HG02642 (cell line): Measurements from ENCODE around the gene PTPRD.

Experiments
- ATAC-seq: cut with Tn5 transposase; IDR thresholded peaks from one replicate; pipeline ENCODE4 v1.9.1; 2021; ENCODE audit warnings: mild to moderate bottlenecking; ENCODE audit not compliant: unreplicated experiment, poor library complexity

Gene PTPRD

GRCh38 chr9:9919174-9919775 lies 693.5 kb downstream of the PTPRD start:
- no peak for ATAC-seq

- no peak for ATAC-seq
Observed at GRCh38 chr9:9917400-9917799, 695.4 kb downstream of the PTPRD start.

GRCh38 chr9:9914174-9914573 lies 698.6 kb downstream of the PTPRD start:
- ATAC-seq: no peak

GRCh38 chr9:9913276-9913832 lies 699.4 kb downstream of the PTPRD start:
- no peak for ATAC-seq

GRCh38 chr9:9912459-9912858 lies 700.3 kb downstream of the PTPRD start:
- no peak for ATAC-seq

GRCh38 chr9:9905736-9906135 lies 707.1 kb downstream of the PTPRD start:
- no peak for ATAC-seq

- no peak for ATAC-seq
Observed at GRCh38 chr9:9904041-9904440, 708.8 kb downstream of the PTPRD start.

GRCh38 chr9:9901624-9902023 lies 711.2 kb downstream of the PTPRD start:
- ATAC-seq: no peak

GRCh38 chr9:9893837-9894236 lies 719.0 kb downstream of the PTPRD start:
- ATAC-seq: no peak

GRCh38 chr9:9892217-9892616 lies 720.6 kb downstream of the PTPRD start:
- no peak for ATAC-seq

GRCh38 chr9:9881692-9882091 lies 731.1 kb downstream of the PTPRD start:
- ATAC-seq: no peak

- no peak for ATAC-seq
Observed at GRCh38 chr9:9874270-9874669, 738.5 kb downstream of the PTPRD start.

GRCh38 chr9:9862235-9862810 lies 750.5 kb downstream of the PTPRD start:
- no peak for ATAC-seq

- ATAC-seq: no peak
Observed at GRCh38 chr9:9855177-9856078, 757.4 kb downstream of the PTPRD start.

GRCh38 chr9:9847750-9848149 lies 765.1 kb downstream of the PTPRD start:
- no peak for ATAC-seq

GRCh38 chr9:9846557-9846956 lies 766.2 kb downstream of the PTPRD start:
- peak; percentile 80 for ATAC-seq

- ATAC-seq: no peak
Observed at GRCh38 chr9:9820436-9820835, 792.4 kb downstream of the PTPRD start.

- no peak for ATAC-seq
Observed at GRCh38 chr9:9819886-9820285, 792.9 kb downstream of the PTPRD start.

- no peak for ATAC-seq
Observed at GRCh38 chr9:9817176-9817575, 795.6 kb downstream of the PTPRD start.

GRCh38 chr9:9804109-9804508 lies 808.7 kb downstream of the PTPRD start:
- ATAC-seq: no peak

- no peak for ATAC-seq
Observed at GRCh38 chr9:9799287-9799686, 813.5 kb downstream of the PTPRD start.
